ENCODE measurements around the gene FCHSD2. TPM values are rescaled to one million over a fixed set of nuclear protein-coding genes. Genes with fewer than 3 reads are reported as not detected.

The FCHSD2 gene
- total and polyA plus RNA-seq, 2 donors from 2014 or later: 8.0 to 58.7 TPM

GRCh38 chr11:72802822-72803221, 339.3 kb downstream of the FCHSD2 start:
- Histone ChIP-seq H3K9me3 (ENCODE audit: control insufficient read depth in 2 of 3, insufficient read depth in 1 of 3, low read length in 3 of 3) (no peaks in the 10 kb centered on the region), H3K4me1 (ENCODE audit: control insufficient read depth in 2 of 3, insufficient read depth in 2 of 3, low read depth in 1 of 3, low read length in 3 of 3) (no peaks in the 10 kb centered on the region), H3K36me3 (ENCODE audit: control insufficient read depth in 2 of 3, insufficient read depth in 3 of 3, low read length in 3 of 3) (no peaks in the 10 kb centered on the region), H3K4me3 (ENCODE audit: low read length in 3 of 3) (no peak overlapping the region), H3K27ac (ENCODE audit: low read depth in 2 of 2, low read length in 2 of 2) (no peak overlapping the region), H3K9ac (ENCODE audit: low read length in 3 of 3) (no peak overlapping the region), H3K27me3 (ENCODE audit: control insufficient read depth, insufficient read depth, low read length) (no peaks in the 10 kb centered on the region)
- no peak for DNase-seq
- intact Hi-C loops (cut with DNase I): no loop called here
- no peak for TF ChIP-seq CTCF (IDR thresholded peaks at IDR 0.05; ENCODE audit: borderline replicate concordance, extremely low read depth, insufficient read depth)
- FAIRE-seq: no peak

GRCh38 chr11:72799441-72799840, 342.7 kb downstream of the FCHSD2 start:
- Histone ChIP-seq H3K4me1 (ENCODE audit: control insufficient read depth in 2 of 3, insufficient read depth in 2 of 3, low read depth in 1 of 3, low read length in 3 of 3) (peaks cover 0 to 2% (median 2%) of the 10 kb centered on the region in 3 donors), H3K9ac (ENCODE audit: low read length in 3 of 3) (no peak overlapping the region), H3K4me3 (ENCODE audit: low read length in 3 of 3) (no peak overlapping the region), H3K36me3 (ENCODE audit: control insufficient read depth in 2 of 3, insufficient read depth in 3 of 3, low read length in 3 of 3) (no peaks in the 10 kb centered on the region), H3K27me3 (ENCODE audit: control insufficient read depth, insufficient read depth, low read length) (no peaks in the 10 kb centered on the region), H3K27ac (ENCODE audit: low read depth in 2 of 2, low read length in 2 of 2) (no peak overlapping the region), H3K9me3 (ENCODE audit: control insufficient read depth in 2 of 3, insufficient read depth in 1 of 3, low read length in 3 of 3) (no peaks in the 10 kb centered on the region)
- no peak for TF ChIP-seq CTCF (IDR thresholded peaks at IDR 0.05; ENCODE audit: borderline replicate concordance, extremely low read depth, insufficient read depth)
- intact Hi-C loops (cut with DNase I): no loop called here
- DNase-seq (no peak), FAIRE-seq (no peak)

- no peak for DNase-seq
- Histone ChIP-seq H3K9me3 (ENCODE audit: control insufficient read depth in 2 of 3, insufficient read depth in 1 of 3, low read length in 3 of 3) (no peaks in the 10 kb centered on the region), H3K4me1 (ENCODE audit: control insufficient read depth in 2 of 3, insufficient read depth in 2 of 3, low read depth in 1 of 3, low read length in 3 of 3) (peaks cover under 1 to 2% (median 2%) of the 10 kb centered on the region in 3 donors), H3K27ac (ENCODE audit: low read depth in 2 of 2, low read length in 2 of 2) (no peak overlapping the region), H3K4me3 (ENCODE audit: low read length in 3 of 3) (no peak overlapping the region), H3K27me3 (ENCODE audit: control insufficient read depth, insufficient read depth, low read length) (no peaks in the 10 kb centered on the region), H3K36me3 (ENCODE audit: control insufficient read depth in 2 of 3, insufficient read depth in 3 of 3, low read length in 3 of 3) (no peaks in the 10 kb centered on the region), H3K9ac (ENCODE audit: low read length in 3 of 3) (no peak overlapping the region)
- FAIRE-seq: no peak
- intact Hi-C loops (cut with DNase I): no loop called here
- TF ChIP-seq CTCF (IDR thresholded peaks at IDR 0.05; ENCODE audit: borderline replicate concordance, extremely low read depth, insufficient read depth): no peak
Measured at GRCh38 chr11:72798361-72798760, 343.8 kb downstream of the FCHSD2 start.

All from kidney (tissue), 14 donors.